Colon (tissue), 2 donors: ENCODE results near the gene STEAP1B.
"Not testable (repeated sequence)": the region's sequence is repeated elsewhere in the genome, so short reads cannot be mapped to it uniquely, and the experiment has no call there.

Experiments used
- FAIRE-seq: peaks from 2 replicates; lab custom pipeline; 2012; peaks lifted over from hg19 to GRCh38; lab: Jason Lieb, UNC
- donor health status: control.
- donor health status: control.

The STEAP1B gene

GRCh38 chr7:22452960-22453558 lies 46.9 kb downstream of the STEAP1B start:
- FAIRE-seq: no peak

- FAIRE-seq: no peak
Observed at GRCh38 chr7:22452142-22452959, 47.6 kb downstream of the STEAP1B start.

GRCh38 chr7:22450013-22450412 lies 50.0 kb downstream of the STEAP1B start:
- FAIRE-seq: not testable (repeated sequence)

GRCh38 chr7:22447762-22448161 lies 52.2 kb downstream of the STEAP1B start:
- FAIRE-seq: no peak

DNA sequence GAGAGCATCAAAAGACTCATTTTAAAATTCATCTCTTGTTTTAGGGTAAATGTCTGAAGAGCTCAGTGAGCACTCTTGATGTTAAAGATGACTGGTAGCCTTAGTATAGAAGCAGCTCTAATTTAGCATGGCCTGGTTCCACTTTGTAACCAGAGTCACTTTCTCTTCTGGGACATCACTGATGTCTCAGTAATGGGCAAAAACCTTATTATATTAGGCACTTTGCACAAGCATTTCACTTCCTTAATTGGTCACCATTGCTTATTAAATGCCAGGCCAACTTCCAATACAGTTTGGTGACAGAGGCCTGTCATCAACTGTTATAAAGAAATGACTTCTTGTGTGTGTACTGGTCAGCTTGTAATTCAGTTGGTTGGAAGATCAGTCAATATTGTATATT lies 53.0 kb downstream of the STEAP1B start:
- FAIRE-seq: no peak

DNA sequence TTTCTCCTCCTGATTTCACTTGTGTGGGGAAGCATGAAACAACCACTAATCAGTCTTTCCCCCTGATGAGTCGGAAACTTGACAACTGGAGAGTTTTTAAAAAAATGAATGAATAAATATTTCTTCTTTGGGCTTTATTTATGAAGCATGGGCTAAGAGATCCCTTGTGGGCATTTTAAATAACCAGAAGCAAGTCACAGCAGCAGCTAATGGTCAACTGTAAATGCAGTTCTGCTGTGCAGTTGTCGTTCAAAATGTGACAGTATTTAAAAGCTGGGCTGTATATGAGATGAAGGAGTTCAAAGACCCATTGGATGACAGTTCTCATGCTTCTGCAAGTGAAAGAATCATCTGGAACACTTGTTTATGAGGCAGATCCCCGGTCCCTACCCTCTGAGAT lies 54.1 kb downstream of the STEAP1B start:
- no peak for FAIRE-seq

- FAIRE-seq: no peak
Observed at GRCh38 chr7:22445140-22445743, 54.7 kb downstream of the STEAP1B start.

DNA sequence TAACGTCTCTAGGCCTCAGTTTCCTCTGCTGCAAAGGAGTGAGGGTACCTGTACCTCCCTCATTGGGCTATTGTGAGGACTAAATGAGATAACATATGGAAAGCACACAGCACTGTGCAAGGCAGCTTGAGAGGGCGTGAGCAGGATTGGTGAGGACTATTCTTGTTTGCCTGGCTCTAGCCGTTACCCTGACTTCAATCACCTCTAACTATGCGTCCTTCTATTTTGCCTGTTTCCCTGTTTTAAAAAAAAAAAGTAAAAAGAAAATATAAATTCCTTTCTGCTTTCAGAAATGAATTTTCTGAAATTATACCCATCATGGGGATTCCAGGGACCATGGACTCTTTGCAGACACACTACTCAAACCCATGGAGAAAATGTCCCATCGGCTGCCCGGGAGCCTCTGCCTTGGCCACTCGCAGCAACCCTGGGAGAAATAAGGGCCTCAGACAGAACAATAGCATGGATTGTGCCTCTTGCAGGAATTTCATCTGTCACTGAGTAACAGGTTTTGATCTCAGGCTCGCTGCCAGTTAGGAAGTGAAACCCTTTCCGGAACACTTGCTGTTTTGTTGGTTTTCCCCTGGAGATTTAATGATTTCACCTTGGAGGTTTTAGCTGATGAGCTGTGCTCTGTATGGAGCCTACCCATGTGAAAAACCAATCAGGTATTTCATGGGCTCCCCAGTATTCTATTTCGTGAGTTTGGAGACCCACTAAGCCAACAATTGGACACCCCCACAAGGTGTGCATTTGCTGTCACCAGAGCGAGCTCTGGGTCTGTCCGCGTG lies 55.6 kb downstream of the STEAP1B start:
- no peak for FAIRE-seq

GRCh38 chr7:22443370-22444180 lies 56.4 kb downstream of the STEAP1B start:
- FAIRE-seq: no peak

GRCh38 chr7:22442882-22443369 lies 57.1 kb downstream of the STEAP1B start:
- no peak for FAIRE-seq

DNA sequence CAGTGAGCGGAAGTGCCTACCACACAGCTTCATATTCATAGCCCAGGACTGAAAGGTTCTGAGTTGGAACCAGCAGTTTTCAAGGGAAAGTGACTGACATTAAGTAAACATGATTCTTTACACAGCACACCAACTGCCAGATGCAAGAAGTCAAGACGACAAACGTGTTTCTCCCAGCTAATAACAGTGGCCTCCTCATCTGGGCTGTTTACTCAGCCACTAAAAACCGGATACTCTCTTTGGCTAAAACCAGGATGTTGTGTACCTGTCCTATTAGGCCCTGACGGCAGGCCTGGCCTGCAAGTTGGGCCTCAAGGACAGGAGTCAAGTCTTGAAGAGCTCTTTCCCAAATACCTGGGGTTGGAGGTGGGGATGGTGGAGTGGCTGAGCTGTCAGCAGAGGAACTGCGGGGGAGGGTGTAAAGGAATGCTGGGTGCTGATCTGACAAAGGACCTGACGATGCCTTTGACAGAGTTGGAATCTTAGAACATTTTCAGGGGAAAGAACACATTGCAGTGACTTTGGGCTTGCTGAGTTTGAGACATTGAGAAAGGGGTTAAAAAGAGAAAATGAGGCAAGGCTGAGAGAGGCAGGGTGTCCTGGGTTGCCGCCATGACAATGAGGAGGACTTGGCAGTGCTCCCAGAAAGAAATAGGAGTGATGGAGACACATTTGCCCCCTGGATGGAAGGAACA lies 57.7 kb downstream of the STEAP1B start:
- no peak for FAIRE-seq

DNA sequence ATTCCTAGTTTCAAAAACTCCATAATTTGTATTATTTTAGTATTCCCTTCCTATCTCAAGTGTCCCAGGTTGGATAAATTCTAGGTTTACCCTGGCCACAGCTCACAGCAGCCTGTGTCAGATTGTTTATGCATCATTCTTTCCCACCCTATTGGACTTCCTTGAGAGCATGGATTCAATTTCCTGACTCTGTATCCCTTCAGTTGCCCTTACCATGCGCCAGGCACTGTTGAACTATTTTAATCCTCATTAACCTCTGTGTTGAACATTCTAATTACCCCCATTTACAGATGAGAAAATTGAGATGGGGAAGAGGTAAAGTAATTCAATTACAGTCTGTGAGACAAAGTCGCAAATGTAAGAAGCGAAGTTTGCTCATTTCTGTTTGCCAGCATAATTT lies 58.8 kb downstream of the STEAP1B start:
- FAIRE-seq: no peak

- no peak for FAIRE-seq
Observed at GRCh38 chr7:22438994-22439393, 61.0 kb downstream of the STEAP1B start.

- FAIRE-seq: not testable (repeated sequence)
Observed at GRCh38 chr7:22436552-22436951, 63.4 kb downstream of the STEAP1B start.

- FAIRE-seq: no peak
Observed at GRCh38 chr7:22435720-22436119, 64.3 kb downstream of the STEAP1B start.

- no peak for FAIRE-seq
Observed at GRCh38 chr7:22435105-22435504, 64.9 kb downstream of the STEAP1B start.

DNA sequence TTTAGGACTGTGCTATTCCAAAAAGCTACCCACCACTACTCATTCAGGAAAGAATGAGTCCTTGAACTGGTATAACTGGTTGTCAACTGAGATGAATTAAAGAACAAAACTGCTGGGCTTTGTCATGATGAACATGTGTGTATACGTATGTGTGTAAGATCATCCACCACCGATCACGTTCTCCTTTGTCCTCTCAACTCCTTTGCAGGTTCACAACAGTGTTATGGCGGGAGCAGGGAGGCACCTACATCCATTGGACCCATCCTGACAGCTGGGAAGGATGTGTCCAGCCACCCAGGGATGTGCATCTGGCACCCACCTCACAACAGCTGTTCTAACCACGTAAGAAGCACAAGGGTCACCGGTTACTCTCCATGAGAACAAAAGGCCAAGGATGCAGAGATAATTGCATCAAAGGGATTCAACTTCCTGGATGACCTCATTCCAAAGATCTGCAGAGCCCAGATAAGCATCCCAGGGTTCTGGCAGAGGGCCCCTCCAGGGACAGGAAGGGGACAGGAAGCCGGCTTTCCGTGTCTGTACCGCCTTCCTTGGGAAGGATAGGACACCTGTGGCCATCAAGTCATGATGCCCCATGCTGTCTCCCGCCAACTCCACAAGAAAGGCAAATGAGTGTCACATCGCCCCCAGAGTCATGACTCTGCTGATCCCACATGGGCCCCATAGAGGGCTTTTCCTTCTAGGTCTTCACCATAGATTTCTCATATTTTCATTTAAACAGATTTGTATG lies 66.1 kb downstream of the STEAP1B start:
- FAIRE-seq: no peak

GRCh38 chr7:22433165-22433700 lies 66.8 kb downstream of the STEAP1B start:
- FAIRE-seq: not testable (repeated sequence)

- FAIRE-seq: no peak
Observed at GRCh38 chr7:22432203-22432718, 67.7 kb downstream of the STEAP1B start.

GRCh38 chr7:22430457-22430856 lies 69.5 kb downstream of the STEAP1B start:
- FAIRE-seq: no peak
